H1 (cell line): Measurements from ENCODE around the gene OPCML. TPM values are rescaled to one million over a fixed set of nuclear protein-coding genes. Genes with fewer than 3 reads are reported as not detected.

Experiments
- CTCF ChIA-PET: fragments of 300-600 bp; sonication (Branson Sonifier 250); formaldehyde crosslinking; loops from one replicate; lab custom pipeline; 2021; ENCODE audit not compliant: partially characterized antibody; lab: Charles Lee
- POLR2A ChIA-PET: fragments of 300-600 bp; sonication (Branson Sonifier 250); formaldehyde crosslinking; loops from one replicate; lab custom pipeline; 2021; ENCODE audit warnings: inconsistent platforms; ENCODE audit not compliant: partially characterized antibody; lab: Charles Lee
- DNase-seq, 2 experiments: peaks; one replicate each; pipeline versions ENCODE4 v3.0.0 to v3.0.0-alpha.2; 2010 to 2022; ENCODE audit warnings: low spot score in 2 of 2, low read depth in 1 of 2, mixed read lengths in 1 of 2
- FAIRE-seq: peaks from 2 replicates; lab custom pipeline; 2011; peaks lifted over from hg19 to GRCh38; lab: Jason Lieb, UNC
- H2AFZ ChIP-seq: 2 replicates; pipeline ENCODE4 v1.8.1; 2012; ENCODE audit warnings: low read length, inconsistent platforms
- H2AK5ac ChIP-seq: 2 replicates; pipeline ENCODE4 v1.6.1; 2013; ENCODE audit warnings: low read depth, low read length
- H2BK120ac ChIP-seq: replicated peaks from 2 replicates; pipeline ENCODE3; 2013; ENCODE audit warnings: low read depth, low read length, inconsistent platforms
- H2BK12ac ChIP-seq: 2 replicates; pipeline ENCODE4 v1.6.1; 2013; ENCODE audit warnings: low read depth, low read length
- H2BK15ac ChIP-seq: 2 replicates; pipeline ENCODE4 v1.6.1; 2013; ENCODE audit warnings: low read length
- H2BK20ac ChIP-seq: 2 replicates; pipeline ENCODE4 v1.6.1; 2013; ENCODE audit warnings: low read length
- H2BK5ac ChIP-seq: 2 replicates; pipeline ENCODE4 v1.6.1; 2013; ENCODE audit warnings: low read depth, low read length
- H3K14ac ChIP-seq: 2 replicates; pipeline ENCODE4 v1.6.1; 2013; ENCODE audit warnings: inconsistent platforms; ENCODE audit not compliant: insufficient read length
- H3K18ac ChIP-seq: 2 replicates; pipeline ENCODE4 v1.6.1; 2013; ENCODE audit warnings: low read length; ENCODE audit errors: extremely low read depth
- H3K23ac ChIP-seq: 2 replicates; pipeline ENCODE4 v1.6.1; 2013; ENCODE audit warnings: inconsistent platforms; ENCODE audit not compliant: insufficient read length
- H3K23me2 ChIP-seq: 2 replicates; pipeline ENCODE4 v1.6.1; 2013; ENCODE audit warnings: low read depth, low read length
- H3K27ac ChIP-seq: 2 replicates; pipeline ENCODE4 v1.6.1; 2011; ENCODE audit warnings: low read depth, low read length, inconsistent platforms
- H3K27me3 ChIP-seq, 4 experiments: replicated peaks in 1 of 4; 1 replicate in 1 of 4; 2 replicates in 3 of 4; pipeline versions ENCODE4 v1.6.1 to v1.8.1; 2011 to 2013; ENCODE audit warnings: low read length in 3 of 4, mild to moderate bottlenecking in 3 of 4, inconsistent platforms in 2 of 4, mixed read lengths in 2 of 4, moderate library complexity in 1 of 4; ENCODE audit not compliant: control insufficient read depth in 3 of 4, insufficient read depth in 3 of 4; ENCODE audit errors: extremely low read depth in 1 of 4
- H3K36me3 ChIP-seq, 4 experiments: 2 replicates each; pipeline versions ENCODE4 v1.6.1 to v1.8.1; 2011 to 2013; ENCODE audit warnings: mild to moderate bottlenecking in 4 of 4, low read length in 3 of 4, moderate library complexity in 2 of 4, control low read depth in 1 of 4, inconsistent platforms in 1 of 4; ENCODE audit not compliant: insufficient read depth in 4 of 4, control insufficient read depth in 2 of 4
- H3K4ac ChIP-seq: replicated peaks from 2 replicates; pipeline ENCODE3; 2013; ENCODE audit warnings: low read length, low read depth, mixed read lengths, inconsistent platforms; ENCODE audit not compliant: insufficient read length
- H3K4me1 ChIP-seq, 4 experiments: replicated peaks in 1 of 4; 1 replicate in 1 of 4; 2 replicates in 3 of 4; pipeline versions ENCODE4 v1.6.1 to v1.8.1; 2011 to 2013; ENCODE audit warnings: low read length in 3 of 4, inconsistent platforms in 2 of 4, mixed read lengths in 1 of 4; ENCODE audit not compliant: insufficient read depth in 4 of 4, control insufficient read depth in 3 of 4
- H3K4me2 ChIP-seq, 2 experiments: 2 replicates each; pipeline versions ENCODE4 v1.6.1 to v1.8.1; 2011 to 2013; ENCODE audit warnings: low read depth in 2 of 2, low read length in 2 of 2, control low read depth in 1 of 2, inconsistent platforms in 1 of 2, mild to moderate bottlenecking in 1 of 2; ENCODE audit not compliant: insufficient read depth in 1 of 2
- H3K4me3 ChIP-seq, 4 experiments: fragments of 200-600, 300-600 bp in 1 of 4; sonication (generic), shearing (Covaris generic), sonication (Bioruptor Twin) in 1 of 4; 2 replicates each; pipeline versions ENCODE4 v1.5.1 to v1.8.1; 2011 to 2016; ENCODE audit warnings: low read length in 4 of 4, low read depth in 3 of 4, control low read depth in 2 of 4, inconsistent platforms in 2 of 4, mild to moderate bottlenecking in 2 of 4, mixed read lengths in 1 of 4, moderate library complexity in 1 of 4; ENCODE audit not compliant: insufficient read depth in 2 of 4; ENCODE audit errors: extremely low read depth in 1 of 4
- H3K56ac ChIP-seq: replicated peaks from 2 replicates; pipeline ENCODE3; 2013; ENCODE audit warnings: low read depth, mild to moderate bottlenecking, mixed read lengths, low read length, inconsistent platforms; ENCODE audit not compliant: insufficient read length
- H3K79me1 ChIP-seq: 2 replicates; pipeline ENCODE4 v1.6.1; 2013; ENCODE audit warnings: low read depth, low read length, control low read depth
- H3K79me2 ChIP-seq, 2 experiments: 2 replicates each; pipeline versions ENCODE4 v1.6.1 to v1.8.1; 2012 to 2013; ENCODE audit warnings: low read length in 2 of 2, mild to moderate bottlenecking in 2 of 2, inconsistent platforms in 1 of 2; ENCODE audit not compliant: insufficient read depth in 2 of 2, control insufficient read depth in 1 of 2
- H3K9ac ChIP-seq, 4 experiments: replicated peaks in 1 of 4; 1 replicate in 1 of 4; 2 replicates in 3 of 4; pipeline versions ENCODE4 v1.6.1 to v1.8.1; 2011 to 2013; ENCODE audit warnings: low read depth in 3 of 4, low read length in 3 of 4, control low read depth in 2 of 4, mild to moderate bottlenecking in 2 of 4, moderate library complexity in 2 of 4, inconsistent platforms in 1 of 4; ENCODE audit errors: extremely low read depth in 1 of 4
- H3K9me3 ChIP-seq, 2 experiments: 2 replicates each; pipeline versions ENCODE4 v1.6.1 to v1.8.1; 2012 to 2013; ENCODE audit warnings: mild to moderate bottlenecking in 2 of 2, moderate library complexity in 2 of 2, control low read depth in 1 of 2, inconsistent platforms in 1 of 2, low read depth in 1 of 2, low read length in 1 of 2, mixed read lengths in 1 of 2; ENCODE audit not compliant: insufficient read depth in 2 of 2
- H4K20me1 ChIP-seq, 2 experiments: replicated peaks in 1 of 2; 2 replicates each; pipeline versions ENCODE3 to v1.8.1; 2011 to 2013; ENCODE audit warnings: inconsistent platforms in 2 of 2, low read length in 2 of 2, mild to moderate bottlenecking in 1 of 2; ENCODE audit not compliant: insufficient read depth in 2 of 2, control insufficient read depth in 1 of 2
- H4K5ac ChIP-seq: 2 replicates; pipeline ENCODE4 v1.6.1; 2013; ENCODE audit warnings: low read length, low read depth, mixed read lengths, inconsistent platforms; ENCODE audit not compliant: insufficient read length
- H4K8ac ChIP-seq: 2 replicates; pipeline ENCODE4 v1.8.0; 2013; ENCODE audit warnings: mild to moderate bottlenecking, moderate library complexity, low read length, inconsistent platforms; ENCODE audit not compliant: insufficient read depth; ENCODE audit errors: extremely low read depth
- H4K91ac ChIP-seq: replicated peaks from 2 replicates; pipeline ENCODE3; 2013; ENCODE audit warnings: low read length, mixed read lengths, inconsistent platforms; ENCODE audit not compliant: insufficient read length
- KDM1A ChIP-seq: fragments of 200-600, 300-600 bp; sonication (generic); IDR thresholded peaks from 2 replicates; pipeline ENCODE4 v1.7.1; 2016; ENCODE audit warnings: mild to moderate bottlenecking, low read length, borderline replicate concordance
- NRF1 ChIP-seq: IDR thresholded peaks from 2 replicates; pipeline ENCODE4 v1.6.1; 2011; ENCODE audit warnings: mild to moderate bottlenecking, low read depth, low read length, improper control_type of control experiment
- RAD21 ChIP-seq, 2 experiments: IDR thresholded peaks in 1 of 2; conservative IDR thresholded peaks in 1 of 2; 2 replicates each; pipeline ENCODE4 v1.6.1; 2011; ENCODE audit warnings: low read depth in 2 of 2, low read length in 2 of 2, improper control_type of control experiment in 1 of 2, inconsistent platforms in 1 of 2, mild to moderate bottlenecking in 1 of 2, moderate library complexity in 1 of 2
- WGBS, 2 experiments: shearing (Covaris generic) in 1 of 2; methylation state at CpG; one replicate each; pipeline versions ENCODE4 v1.1.6 to v1.1.7; 2013 to 2015; ENCODE audit warnings: low lambda C conversion rate in 2 of 2, mixed read lengths in 2 of 2, inconsistent platforms in 1 of 2, low coverage in 1 of 2, missing lambda C conversion rate in 1 of 2; ENCODE audit not compliant: insufficient replicate concordance in 2 of 2, insufficient coverage in 1 of 2, insufficient read length in 1 of 2; ENCODE audit errors: extremely low coverage in 1 of 2, missing lambda C conversion rate in 1 of 2; 5-methylcytosine and 5-hydroxymethylcytosine counted together
- polyA plus RNA-seq, 7 experiments: library from polyadenylated mRNA; depleted of rRNA in 3 of 7; stranded (reverse) in 5 of 7; unstranded in 2 of 7; fragments of >200 nt in 5 of 7; fragments of 200-250 nt in 2 of 7; gene quantifications; 1 replicate in 5 of 7; 2 replicates in 1 of 7; 4 replicates in 1 of 7; pipeline versions ENCODE4 v1.2.1 to v1.2.3, GENCODE V29; 2011 to 2013; ENCODE audit warnings: missing spikeins in 2 of 7, mixed read lengths in 2 of 7
- total RNA-seq: library from RNA; stranded (reverse); fragmentation: NEBNext Ultra II Directional; extraction: Animal tissue kit (Norgen Biotek cat#: 25700); gene quantifications from 2 replicates; pipeline ENCODE4 v1.2.1, GENCODE V29; 2021
- TF ChIP-seq, protein P1 (sequence below), 3 experiments: IDR thresholded peaks; 1 replicate in 2 of 3; 2 replicates in 1 of 3; pipeline versions ENCODE4 v1.5.1 to v1.6.1; 2011; ENCODE audit warnings: low read length in 3 of 3, mild to moderate bottlenecking in 3 of 3, inconsistent platforms in 2 of 3, low read depth in 1 of 3, moderate library complexity in 1 of 3; ENCODE audit not compliant: insufficient read depth in 1 of 3; ENCODE audit errors: control extremely low read depth in 1 of 3

OPCML gene
- total and polyA plus RNA-seq, 2 of the 8 experiments (the other 6 are each of a cell fraction or from before 2014, with no cell fraction given): 2.3 to 3.1 TPM

- H2BK12ac ChIP-seq: no peak overlapping the region
- no peak overlapping the region for H3K9ac ChIP-seq
- H4K8ac ChIP-seq: no peak overlapping the region
- no peaks in the 10 kb centered on the region for H3K36me3 ChIP-seq
- no peak overlapping the region for H2BK120ac ChIP-seq
- DNase-seq (peak in 1 of 2 experiments; percentile 57), FAIRE-seq (no peak)
- H3K79me1 ChIP-seq: no peaks in the 10 kb centered on the region
- H3K4me1 ChIP-seq: peaks cover 0 to 3% (median 0%) of the 10 kb centered on the region in 4 experiments; a peak in 1 of 7 replicates
- ChIA-PET POLR2A (no interaction called here), CTCF (interaction anchor here (1.0 to 1.8 kb wide), 2 partner anchors 10 to 69 kb away, joined by 3 to 5 read pairs; no protein-coding TSS in a partner anchor)
- no peak overlapping the region for H4K91ac ChIP-seq
- H3K4me3 ChIP-seq: no peak overlapping the region
- TF ChIP-seq, protein P1, sequence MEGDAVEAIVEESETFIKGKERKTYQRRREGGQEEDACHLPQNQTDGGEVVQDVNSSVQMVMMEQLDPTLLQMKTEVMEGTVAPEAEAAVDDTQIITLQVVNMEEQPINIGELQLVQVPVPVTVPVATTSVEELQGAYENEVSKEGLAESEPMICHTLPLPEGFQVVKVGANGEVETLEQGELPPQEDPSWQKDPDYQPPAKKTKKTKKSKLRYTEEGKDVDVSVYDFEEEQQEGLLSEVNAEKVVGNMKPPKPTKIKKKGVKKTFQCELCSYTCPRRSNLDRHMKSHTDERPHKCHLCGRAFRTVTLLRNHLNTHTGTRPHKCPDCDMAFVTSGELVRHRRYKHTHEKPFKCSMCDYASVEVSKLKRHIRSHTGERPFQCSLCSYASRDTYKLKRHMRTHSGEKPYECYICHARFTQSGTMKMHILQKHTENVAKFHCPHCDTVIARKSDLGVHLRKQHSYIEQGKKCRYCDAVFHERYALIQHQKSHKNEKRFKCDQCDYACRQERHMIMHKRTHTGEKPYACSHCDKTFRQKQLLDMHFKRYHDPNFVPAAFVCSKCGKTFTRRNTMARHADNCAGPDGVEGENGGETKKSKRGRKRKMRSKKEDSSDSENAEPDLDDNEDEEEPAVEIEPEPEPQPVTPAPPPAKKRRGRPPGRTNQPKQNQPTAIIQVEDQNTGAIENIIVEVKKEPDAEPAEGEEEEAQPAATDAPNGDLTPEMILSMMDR (IDR thresholded peaks at IDR 0.05; ENCODE audit: control extremely low read depth in 1 of 3, insufficient read depth in 1 of 3, low read depth in 1 of 3, low read length in 3 of 3): peak; percentile 29 to 53 (median 49)
- TF ChIP-seq NRF1: no peak
- TF ChIP-seq KDM1A: no peak
- TF ChIP-seq RAD21 (IDR thresholded peaks at IDR 0.05 in 1 of 2, conservative IDR thresholded peaks at IDR 0.05 in 1 of 2; ENCODE audit: low read depth in 2 of 2, low read length in 2 of 2): peak; percentile 54 to 67
- no peak overlapping the region for H3K14ac ChIP-seq
- WGBS, 2 experiments: 77% methylated on average over 4 of the region's 4 CpGs; no CpG with 5 or more reads in 1 of the 2 experiments
- no peak overlapping the region for H2BK5ac ChIP-seq
- no peak overlapping the region for H3K4me2 ChIP-seq
- H3K23ac ChIP-seq: no peak overlapping the region
- no peak overlapping the region for H2AK5ac ChIP-seq
- no peaks in the 10 kb centered on the region for H3K79me2 ChIP-seq
- H3K27me3 ChIP-seq: no peaks in the 10 kb centered on the region
- no peak overlapping the region for H2BK15ac ChIP-seq
- no peak overlapping the region for H4K5ac ChIP-seq
- H4K20me1 ChIP-seq: no peaks in the 10 kb centered on the region
- H3K56ac ChIP-seq: no peak overlapping the region
- H2BK20ac ChIP-seq: no peak overlapping the region
- H3K9me3 ChIP-seq: no peaks in the 10 kb centered on the region
- no peak overlapping the region for H2AFZ ChIP-seq
- H3K18ac ChIP-seq: no peak overlapping the region
- H3K23me2 ChIP-seq: no peaks in the 10 kb centered on the region; the same call in 1 of the 2 replicates
- no peak overlapping the region for H3K4ac ChIP-seq
- no peak overlapping the region for H3K27ac ChIP-seq
Observed at GRCh38 chr11:133219543-133219942, 312.8 kb downstream of the OPCML start.
